IMR-90 (cell line): Measurements from ENCODE around the gene ATRNL1. TPM values are rescaled to one million over a fixed set of nuclear protein-coding genes. Genes with fewer than 3 reads are reported as not detected.

Experiments used
- ATAC-seq: fragments of 200-7000 bp; cut with Tn5 transposase; 2 replicates; pipeline ENCODE4 v1.9.1; 2020; ENCODE audit warnings: low read depth, mild to moderate bottlenecking, moderate library complexity
- BruUV-seq: library from RNA; stranded (reverse); fragments of 400-500 nt; replicated peaks from 2 replicates; lab custom pipeline; 2021; lab: Mats Ljungman, UMichigan
- CTCF ChIA-PET: fragments of 300-600 bp; formaldehyde crosslinking; extraction: SDS; loops from one replicate; lab custom pipeline; 2021; ENCODE audit warnings: antibody characterized with exemption; lab: Yijun Ruan, JAX
- POLR2A ChIA-PET: fragments of 300-600 bp; sonication (Branson Sonifier 250); formaldehyde crosslinking; loops from one replicate; lab custom pipeline; 2022; ENCODE audit warnings: antibody characterized with exemption; ENCODE audit not compliant: unreplicated experiment; lab: Charles Lee
- DNase-seq: peaks from one replicate; pipeline ENCODE4 v3.0.0; 2013
- H2AFZ ChIP-seq: replicated peaks from 2 replicates; pipeline ENCODE3; 2013; ENCODE audit warnings: low read length, mild to moderate bottlenecking; ENCODE audit not compliant: poor library complexity
- H2AK5ac ChIP-seq: 2 replicates; pipeline ENCODE4 v1.6.1; 2013; ENCODE audit warnings: low read depth, low read length, inconsistent platforms
- H2AK9ac ChIP-seq: replicated peaks from 2 replicates; pipeline ENCODE3; 2013; ENCODE audit warnings: mild to moderate bottlenecking, low read depth, low read length, moderate library complexity; ENCODE audit not compliant: poor library complexity
- H2BK120ac ChIP-seq: 2 replicates; pipeline ENCODE4 v1.6.1; 2013; ENCODE audit warnings: low read depth, low read length, inconsistent platforms
- H2BK15ac ChIP-seq: 3 replicates; pipeline ENCODE4 v1.6.1; 2013; ENCODE audit warnings: low read depth, low read length, inconsistent platforms
- H2BK20ac ChIP-seq: 2 replicates; pipeline ENCODE4 v1.6.1; 2013; ENCODE audit warnings: low read depth, mild to moderate bottlenecking, inconsistent platforms, low read length, moderate library complexity
- H2BK5ac ChIP-seq: 2 replicates; pipeline ENCODE4 v1.6.1; 2013; ENCODE audit warnings: mild to moderate bottlenecking, low read depth, low read length, inconsistent platforms; ENCODE audit not compliant: poor library complexity, severe bottlenecking
- H3K14ac ChIP-seq: replicated peaks from 2 replicates; pipeline ENCODE4 v1.6.1; 2013; ENCODE audit warnings: low read depth, low read length, inconsistent platforms
- H3K18ac ChIP-seq: 2 replicates; pipeline ENCODE4 v1.6.1; 2013; ENCODE audit warnings: low read depth, low read length, control low read depth
- H3K23ac ChIP-seq: 2 replicates; pipeline ENCODE4 v1.6.1; 2013; ENCODE audit warnings: low read depth, low read length, inconsistent platforms
- H3K27ac ChIP-seq: 2 replicates; pipeline ENCODE4 v1.5.1; 2013; ENCODE audit warnings: mild to moderate bottlenecking, control low read depth, low read length; ENCODE audit not compliant: insufficient read depth
- H3K27me3 ChIP-seq: 2 replicates; pipeline ENCODE4 v1.6.1; 2013; ENCODE audit warnings: low read length; ENCODE audit not compliant: control insufficient read depth, insufficient read depth
- H3K36me3 ChIP-seq: 2 replicates; pipeline ENCODE4 v1.6.1; 2013; ENCODE audit warnings: low read length, mixed read lengths; ENCODE audit not compliant: control insufficient read depth, insufficient read depth
- H3K4ac ChIP-seq: 2 replicates; pipeline ENCODE4 v1.6.1; 2013; ENCODE audit warnings: low read depth, low read length, inconsistent platforms
- H3K4me1 ChIP-seq: 2 replicates; pipeline ENCODE4 v1.6.1; 2013; ENCODE audit warnings: low read length, mixed read lengths; ENCODE audit not compliant: control insufficient read depth, insufficient read depth
- H3K4me2 ChIP-seq: 2 replicates; pipeline ENCODE4 v1.6.1; 2013; ENCODE audit warnings: low read depth, mild to moderate bottlenecking, control low read depth, low read length, moderate library complexity
- H3K4me3 ChIP-seq: 2 replicates; pipeline ENCODE4 v1.5.1; 2013; ENCODE audit warnings: low read depth, mild to moderate bottlenecking, control low read depth, low read length, moderate library complexity; ENCODE audit not compliant: insufficient read depth
- H3K56ac ChIP-seq: 2 replicates; pipeline ENCODE4 v1.6.1; 2013; ENCODE audit warnings: low read length, inconsistent platforms; ENCODE audit not compliant: insufficient read depth; ENCODE audit errors: extremely low read depth
- H3K79me1 ChIP-seq, 2 experiments: 2 replicates each; pipeline ENCODE4 v1.6.1; 2013; ENCODE audit warnings: low read length in 2 of 2, inconsistent platforms in 1 of 2, low read depth in 1 of 2
- H3K9ac ChIP-seq: 2 replicates; pipeline ENCODE4 v1.6.1; 2013; ENCODE audit warnings: low read depth, low read length, control low read depth
- H3K9me1 ChIP-seq: 2 replicates; pipeline ENCODE4 v1.6.1; 2013; ENCODE audit warnings: low read length, inconsistent platforms; ENCODE audit not compliant: insufficient read depth
- H3K9me3 ChIP-seq: 2 replicates; pipeline ENCODE4 v1.6.1; 2013; ENCODE audit warnings: low read length; ENCODE audit not compliant: control insufficient read depth, insufficient read depth
- H4K20me1 ChIP-seq: 2 replicates; pipeline ENCODE4 v1.6.1; 2013; ENCODE audit warnings: low read length, inconsistent platforms; ENCODE audit not compliant: insufficient read depth
- H4K5ac ChIP-seq: 2 replicates; pipeline ENCODE4 v1.6.1; 2013; ENCODE audit warnings: mild to moderate bottlenecking, low read depth, low read length, control low read depth
- H4K8ac ChIP-seq, 2 experiments: 2 replicates each; pipeline ENCODE4 v1.6.1; 2013; ENCODE audit warnings: low read depth in 2 of 2, low read length in 2 of 2, control low read depth in 1 of 2, inconsistent platforms in 1 of 2
- H4K91ac ChIP-seq: 2 replicates; pipeline ENCODE4 v1.6.1; 2013; ENCODE audit warnings: low read depth, low read length, inconsistent platforms; ENCODE audit not compliant: insufficient read depth
- BHLHE40 ChIP-seq: fragments of 150-350 bp; IDR thresholded peaks from 2 replicates; pipeline ENCODE4 v1.6.1; 2016; ENCODE audit warnings: mild to moderate bottlenecking, low read depth, low read length
- CEBPB ChIP-seq: IDR thresholded peaks from 2 replicates; pipeline ENCODE4 v1.6.1; 2012; ENCODE audit warnings: low read depth, low read length, improper control_type of control experiment
- CHD1 ChIP-seq: IDR thresholded peaks from 2 replicates; pipeline ENCODE4 v1.6.1; 2012; ENCODE audit warnings: low read depth, low read length, improper control_type of control experiment
- CTCF ChIP-seq: conservative IDR thresholded peaks from 2 replicates; pipeline ENCODE4 v1.5.1; 2012; ENCODE audit warnings: mild to moderate bottlenecking, low read depth, low read length, improper control_type of control experiment
- ELK1 ChIP-seq: fragments of 150-350 bp; IDR thresholded peaks from 2 replicates; pipeline ENCODE4 v1.6.1; 2016; ENCODE audit warnings: low read depth, mild to moderate bottlenecking, low read length, moderate library complexity, borderline replicate concordance
- FOS ChIP-seq: fragments of 150-350 bp; IDR thresholded peaks from 2 replicates; pipeline ENCODE4 v1.6.1; 2016; ENCODE audit warnings: low read depth, low read length
- MAFK ChIP-seq: IDR thresholded peaks from 2 replicates; pipeline ENCODE4 v1.6.1; 2012; ENCODE audit warnings: low read depth, low read length, improper control_type of control experiment
- MAZ ChIP-seq: IDR thresholded peaks from 2 replicates; pipeline ENCODE4 v1.6.1; 2012; ENCODE audit warnings: low read depth, mild to moderate bottlenecking, low read length, improper control_type of control experiment, moderate library complexity, borderline replicate concordance
- MXI1 ChIP-seq: IDR thresholded peaks from 2 replicates; pipeline ENCODE4 v1.6.1; 2012; ENCODE audit warnings: low read depth, mild to moderate bottlenecking, low read length, moderate library complexity, borderline replicate concordance
- NFE2L2 ChIP-seq: fragments of 150-350 bp; IDR thresholded peaks from 2 replicates; pipeline ENCODE4 v1.6.1; 2016; ENCODE audit warnings: low read depth, mild to moderate bottlenecking, low read length
- POLR2A ChIP-seq: IDR thresholded peaks from 2 replicates; pipeline ENCODE4 v1.6.1; 2012; ENCODE audit warnings: mild to moderate bottlenecking, low read depth, low read length
- RAD21 ChIP-seq: IDR thresholded peaks from 2 replicates; pipeline ENCODE4 v1.6.1; 2012; ENCODE audit warnings: low read length, improper control_type of control experiment
- RCOR1 ChIP-seq: IDR thresholded peaks from 2 replicates; pipeline ENCODE4 v1.6.1; 2012; ENCODE audit warnings: mild to moderate bottlenecking, low read length, improper control_type of control experiment; ENCODE audit not compliant: insufficient replicate concordance
- RFX5 ChIP-seq: IDR thresholded peaks from 2 replicates; pipeline ENCODE4 v1.8.0; 2012; ENCODE audit warnings: low read depth, mild to moderate bottlenecking, low read length, moderate library complexity
- SMC3 ChIP-seq: fragments of 150-350 bp; IDR thresholded peaks from 2 replicates; pipeline ENCODE4 v1.6.1; 2016; ENCODE audit warnings: low read depth, mild to moderate bottlenecking, antibody characterized with exemption, low read length, moderate library complexity
- whole genome bisulfite sequencing, 2 experiments: methylation state at CpG; one replicate each; pipeline versions ENCODE4 v1.1.5 to v1.1.7; 2013; ENCODE audit warnings: missing lambda C conversion rate in 2 of 2; ENCODE audit not compliant: insufficient read length in 1 of 2; ENCODE audit errors: extremely low coverage in 2 of 2; 5-methylcytosine and 5-hydroxymethylcytosine counted together
- dilution Hi-C: fragments of 300-500 bp; cut with HindIII; formaldehyde crosslinking; loops from one replicate; pipeline ENCODE4 v1.14.3; 2018; ENCODE audit warnings: low sequenced_read_pairs; ENCODE audit not compliant: unreplicated experiment
- in situ Hi-C: fragments of 300-500 bp; cut with MboI; formaldehyde crosslinking; loops from 3 replicates; pipeline ENCODE4 v1.14.3; 2019; ENCODE audit warnings: low sequenced_read_pairs, inconsistent platforms, mixed read lengths
- intact Hi-C: fragments of 100-400 bp; cut with micrococcal nuclease; formaldehyde crosslinking; loops from 2 replicates; pipeline ENCODE4 v1.10.0; 2022
- polyA plus RNA-seq, 3 experiments: library from polyadenylated mRNA; depleted of rRNA; stranded (reverse); fragments of >200 nt; gene quantifications; 2 replicates each; pipeline ENCODE4 v1.2.3, GENCODE V29; 2012; ENCODE audit warnings: low replicate concordance in 1 of 3
- total RNA-seq: library from RNA; depleted of rRNA; stranded (reverse); fragments of >200 nt; gene quantifications from 2 replicates; pipeline ENCODE4 v1.2.3, GENCODE V29; 2012

ATRNL1 gene
- total and polyA plus RNA-seq, 2 of the 4 experiments (the other 2 are of a cell fraction) = 0.18 to 0.19 TPM

GRCh38 chr10:115745943-115746342 lies 652.8 kb downstream of the ATRNL1 start:
- POLR2A ChIA-PET = no interaction called here

More at GRCh38 chr10:115745943-115746342, 652.8 kb downstream of the ATRNL1 start:
- Histone ChIP-seq H3K18ac (no peak overlapping the region), H3K27me3 (no peaks in the 10 kb centered on the region), H2BK120ac (no peak overlapping the region), H3K9me1 (no peaks in the 10 kb centered on the region), H2BK5ac (no peak overlapping the region), H2AK9ac (no peak overlapping the region), H3K79me1 (no peaks in the 10 kb centered on the region), H3K23ac (no peak overlapping the region), H3K9me3 (no peaks in the 10 kb centered on the region), H3K14ac (no peak overlapping the region), H3K4me2 (no peak overlapping the region), H4K91ac (no peak overlapping the region), H2BK15ac (no peak overlapping the region), H3K4ac (no peak overlapping the region), H3K4me3 (no peak overlapping the region), H3K9ac (no peak overlapping the region), H3K4me1 (no peaks in the 10 kb centered on the region), H3K27ac (no peak overlapping the region), H2AK5ac (no peak overlapping the region), H2BK20ac (no peak overlapping the region), H2AFZ (no peak overlapping the region), H4K8ac (no peak overlapping the region), H3K36me3 (no peaks in the 10 kb centered on the region), H3K56ac (no peak overlapping the region), H4K5ac (no peak overlapping the region), H4K20me1 (no peaks in the 10 kb centered on the region)
- in situ Hi-C loops = no loop called here
- CTCF ChIA-PET = no interaction called here
- intact Hi-C loops = no loop called here
- dilution Hi-C loops = no loop called here
- BruUV-seq = no TSS peak
- DNase-seq = no peak
- TF ChIP-seq CHD1 (no peak), MAZ (no peak), POLR2A (no peak), BHLHE40 (no peak), FOS (no peak), MAFK (peak; percentile 76), RFX5 (no peak), MXI1 (no peak), RCOR1 (no peak), CEBPB (no peak), ELK1 (no peak), CTCF (no peak), SMC3 (no peak), RAD21 (no peak), NFE2L2 (peak; percentile 51)
- no peak for ATAC-seq
- WGBS, 2 experiments = no CpG with 5 or more reads among the region's 2 CpGs
